ENCODE data around the gene ACYP2. TPM values are rescaled to one million over a fixed set of nuclear protein-coding genes. Genes with fewer than 3 reads are reported as not detected.
A peak's percentile ranks its signal among the peaks of the same experiment; 100 is the strongest.

The ACYP2 gene
- total RNA-seq, 4 donors from 2014 or later = 15.4 to 28.7 (median 22.7) TPM

DNA sequence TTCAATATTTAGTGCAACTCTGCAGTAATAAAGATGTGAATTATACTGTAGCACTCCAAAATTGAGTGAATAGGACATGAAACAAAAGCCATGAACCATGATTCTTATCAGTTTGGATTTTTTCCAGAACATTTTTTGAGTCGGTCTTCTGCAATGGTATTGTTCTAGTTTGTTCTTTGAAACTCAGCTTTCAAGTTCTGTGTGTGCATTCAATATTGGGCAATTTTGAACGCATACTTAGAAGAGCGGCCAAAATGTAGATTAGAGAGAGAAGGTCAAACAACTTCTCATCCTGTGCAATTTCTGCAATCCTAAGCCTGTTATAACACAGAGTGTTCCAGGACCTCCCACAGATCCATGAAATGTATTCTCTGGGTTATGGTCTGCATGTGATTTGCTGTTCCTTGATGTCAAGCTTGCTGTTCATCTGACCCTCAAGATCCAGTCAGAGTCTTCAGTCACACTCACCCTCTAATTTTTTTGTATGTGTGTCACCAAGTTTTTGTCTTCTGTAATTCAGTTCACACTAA is 92.3 kb downstream of the ACYP2 start:
- H3K27ac ChIP-seq (replicated peaks in 1 of 4) = peak overlapping the region; percentile 36 to 65 (median 56)
- no peak overlapping the region for H3K4me3 ChIP-seq
- H3K36me3 ChIP-seq = no peaks in the 10 kb centered on the region
- no peak for DNase-seq (ENCODE audit: extremely low spot score)
- 53% methylated on average over 3 of the region's 3 CpGs for WGBS
- H3K9me3 ChIP-seq = no peaks in the 10 kb centered on the region
- intact Hi-C loops (cut with DNase I) = loop anchor here (2.0 to 5.0 kb wide), 3 partner anchors 125 to 355 kb away; partner anchors contain the start of gene SPTBN1
- peaks cover 17 to 52% (median 44%) of the 10 kb centered on the region in 4 donors for H3K4me1 ChIP-seq
- TF ChIP-seq EP300 (IDR thresholded peaks at IDR 0.05) (no peak), POLR2AphosphoS5 (IDR thresholded peaks at IDR 0.05) (no peak), POLR2A (IDR thresholded peaks at IDR 0.05; ENCODE audit: low read depth) (no peak)
- TF ChIP-seq, protein P1, sequence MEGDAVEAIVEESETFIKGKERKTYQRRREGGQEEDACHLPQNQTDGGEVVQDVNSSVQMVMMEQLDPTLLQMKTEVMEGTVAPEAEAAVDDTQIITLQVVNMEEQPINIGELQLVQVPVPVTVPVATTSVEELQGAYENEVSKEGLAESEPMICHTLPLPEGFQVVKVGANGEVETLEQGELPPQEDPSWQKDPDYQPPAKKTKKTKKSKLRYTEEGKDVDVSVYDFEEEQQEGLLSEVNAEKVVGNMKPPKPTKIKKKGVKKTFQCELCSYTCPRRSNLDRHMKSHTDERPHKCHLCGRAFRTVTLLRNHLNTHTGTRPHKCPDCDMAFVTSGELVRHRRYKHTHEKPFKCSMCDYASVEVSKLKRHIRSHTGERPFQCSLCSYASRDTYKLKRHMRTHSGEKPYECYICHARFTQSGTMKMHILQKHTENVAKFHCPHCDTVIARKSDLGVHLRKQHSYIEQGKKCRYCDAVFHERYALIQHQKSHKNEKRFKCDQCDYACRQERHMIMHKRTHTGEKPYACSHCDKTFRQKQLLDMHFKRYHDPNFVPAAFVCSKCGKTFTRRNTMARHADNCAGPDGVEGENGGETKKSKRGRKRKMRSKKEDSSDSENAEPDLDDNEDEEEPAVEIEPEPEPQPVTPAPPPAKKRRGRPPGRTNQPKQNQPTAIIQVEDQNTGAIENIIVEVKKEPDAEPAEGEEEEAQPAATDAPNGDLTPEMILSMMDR (IDR thresholded peaks at IDR 0.05) = no peak
- H3K27me3 ChIP-seq = no peaks in the 10 kb centered on the region

DNA sequence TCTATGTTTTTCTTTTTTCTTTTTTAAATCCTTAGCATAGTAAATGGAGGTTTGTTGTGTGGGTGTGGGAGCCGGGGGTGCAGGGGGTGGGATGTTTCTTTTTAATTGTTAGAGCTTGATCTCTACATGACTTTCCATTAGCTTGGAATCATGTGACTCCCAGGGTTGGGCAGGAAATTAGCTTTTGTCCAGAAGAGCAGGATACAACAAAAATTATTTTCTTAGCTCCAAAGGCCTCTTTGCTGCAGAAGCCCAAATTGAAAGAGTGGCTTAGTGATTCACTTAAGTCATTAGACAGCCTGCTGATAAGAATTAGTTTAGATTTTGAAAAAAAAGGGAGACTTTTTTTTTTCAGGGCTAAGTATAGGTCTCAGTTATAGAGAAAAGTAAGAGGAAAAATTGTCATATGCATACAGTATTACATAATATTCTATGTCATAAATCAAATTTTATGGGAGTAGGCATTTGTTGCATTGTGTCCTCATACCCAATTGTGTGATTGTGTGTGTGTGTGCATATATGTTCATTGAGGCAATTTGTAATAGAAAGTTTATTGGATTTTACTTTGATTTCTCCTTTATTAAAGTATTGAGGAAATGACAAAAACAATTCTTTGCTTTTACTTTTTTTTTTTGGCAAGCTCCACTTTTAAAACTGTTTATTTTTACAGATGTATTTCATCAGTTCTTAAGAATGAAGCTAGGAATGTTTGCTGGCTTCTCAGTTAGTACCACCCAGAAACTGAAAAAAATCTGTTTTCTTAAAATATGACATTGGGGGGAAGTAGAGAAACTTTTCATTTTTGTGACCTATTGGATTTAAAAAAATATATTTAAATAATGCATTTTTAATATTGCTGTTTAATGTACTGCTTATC is 93.2 kb downstream of the ACYP2 start:
- TF ChIP-seq EP300 (IDR thresholded peaks at IDR 0.05) = no peak
- TF ChIP-seq, protein P1 (IDR thresholded peaks at IDR 0.05) = no peak
- TF ChIP-seq POLR2A (IDR thresholded peaks at IDR 0.05; ENCODE audit: low read depth) = no peak
- no peak for TF ChIP-seq POLR2AphosphoS5 (IDR thresholded peaks at IDR 0.05)
- Histone ChIP-seq H3K27me3 (no peaks in the 10 kb centered on the region), H3K4me3 (no peak overlapping the region), H3K36me3 (no peaks in the 10 kb centered on the region), H3K4me1 (peaks cover 17 to 54% (median 44%) of the 10 kb centered on the region in 4 donors), H3K9me3 (no peaks in the 10 kb centered on the region), H3K27ac (replicated peaks in 1 of 4) (peak overlapping the region; percentile 36 to 65 (median 56))
- 80% methylated on average over 1 of the region's 1 CpG for WGBS
- intact Hi-C loops (cut with DNase I) = loop anchor here (5.0 kb wide), 2 partner anchors 124 to 354 kb away; a partner anchor contains a TSS
- DNase-seq (ENCODE audit: extremely low spot score) = no peak

DNA sequence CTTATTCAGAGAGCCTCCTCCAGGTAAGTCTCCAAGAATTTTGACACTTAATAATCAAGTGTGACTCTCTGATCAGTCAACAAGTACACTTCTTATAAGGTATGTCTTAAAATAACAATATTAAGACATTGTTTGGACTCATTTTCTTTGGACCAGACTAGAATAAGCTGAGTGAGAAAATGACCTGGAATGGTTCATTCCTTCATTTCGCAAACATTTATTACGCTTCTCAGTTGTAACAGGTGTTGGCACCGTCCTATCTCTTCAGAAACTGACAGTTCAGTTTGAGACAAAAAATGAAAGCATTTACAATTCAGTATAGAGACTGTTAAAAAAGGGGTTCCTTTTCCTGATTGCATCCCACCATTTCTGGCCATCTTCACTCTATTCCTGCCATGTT is 94.0 kb downstream of the ACYP2 start:
- 37% methylated on average over 3 of the region's 3 CpGs for WGBS
- peaks cover 0 to under 1% (median 0%) of the 10 kb centered on the region in 4 donors for H3K9me3 ChIP-seq
- no peak for TF ChIP-seq POLR2A (IDR thresholded peaks at IDR 0.05; ENCODE audit: low read depth)
- TF ChIP-seq EP300 (IDR thresholded peaks at IDR 0.05) = no peak
- TF ChIP-seq, protein P1 (IDR thresholded peaks at IDR 0.05) = no peak
- TF ChIP-seq POLR2AphosphoS5 (IDR thresholded peaks at IDR 0.05) = no peak
- H3K27me3 ChIP-seq = no peaks in the 10 kb centered on the region
- peaks cover 17 to 54% (median 44%) of the 10 kb centered on the region in 4 donors for H3K4me1 ChIP-seq
- intact Hi-C loops (cut with DNase I) = loop anchor here (5.0 kb wide), 2 partner anchors 123 to 353 kb away; a partner anchor contains a TSS
- no peak overlapping the region for H3K4me3 ChIP-seq
- H3K27ac ChIP-seq (replicated peaks in 1 of 4) = peak overlapping the region; percentile 32 to 65 (median 56)
- no peaks in the 10 kb centered on the region for H3K36me3 ChIP-seq
- no peak for DNase-seq (ENCODE audit: extremely low spot score)

DNA sequence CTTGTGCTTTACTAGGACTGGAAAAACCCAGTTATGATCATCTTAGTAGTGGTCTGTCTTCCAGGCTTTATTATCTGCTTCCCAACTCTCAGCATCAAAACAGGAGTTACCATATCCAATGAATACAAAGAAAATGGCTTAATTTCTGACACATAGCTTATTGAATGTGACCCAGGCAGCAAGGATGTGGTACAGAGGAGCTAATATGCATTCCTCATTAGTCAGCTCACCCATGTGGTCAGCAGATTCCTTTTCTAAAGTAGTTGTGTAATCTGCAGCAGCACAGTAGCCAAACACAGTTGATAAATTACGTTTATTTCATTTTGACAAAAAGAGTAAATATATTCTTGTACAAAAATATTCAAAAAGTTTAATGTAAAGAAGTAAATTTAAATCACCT is 97.0 kb downstream of the ACYP2 start:
- intact Hi-C loops (cut with DNase I) = no loop called here
- Histone ChIP-seq H3K4me3 (no peak overlapping the region), H3K27ac (replicated peaks in 1 of 4) (peak overlapping the region in 3 of 4 donors; percentile 31 to 71 (median 32)), H3K27me3 (no peaks in the 10 kb centered on the region), H3K36me3 (no peaks in the 10 kb centered on the region), H3K4me1 (peaks cover 17 to 42% (median 37%) of the 10 kb centered on the region in 4 donors), H3K9me3 (peaks cover 0 to 9% (median 3%) of the 10 kb centered on the region in 4 donors)
- TF ChIP-seq POLR2A (IDR thresholded peaks at IDR 0.05; ENCODE audit: low read depth) = no peak
- TF ChIP-seq POLR2AphosphoS5 (IDR thresholded peaks at IDR 0.05) = peak in 1 of 2 donors; percentile 57
- no peak for DNase-seq (ENCODE audit: extremely low spot score)
- 32% methylated on average over 1 of the region's 1 CpG for WGBS

DNA sequence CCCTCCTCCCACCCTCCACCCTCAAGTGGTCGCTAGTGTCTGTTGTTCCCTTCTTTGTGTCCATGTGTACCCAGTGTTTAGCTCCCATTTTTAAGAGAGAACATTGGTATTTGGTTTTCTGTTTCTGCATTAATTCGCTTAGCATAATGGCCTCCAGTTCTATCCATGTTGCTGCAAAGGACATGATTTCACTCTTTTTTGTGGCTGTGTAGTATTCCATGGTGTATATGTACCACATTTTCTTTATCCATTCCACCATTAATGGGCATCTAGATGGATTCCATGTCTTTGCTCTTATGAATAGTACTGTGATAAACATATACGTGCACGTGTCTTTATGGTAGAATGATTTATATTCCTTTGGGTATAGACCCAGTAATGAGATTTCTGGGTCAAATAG is 97.7 kb downstream of the ACYP2 start:
- 98% methylated on average over 4 of the region's 4 CpGs for WGBS
- no peaks in the 10 kb centered on the region for H3K36me3 ChIP-seq
- no peaks in the 10 kb centered on the region for H3K27me3 ChIP-seq
- H3K9me3 ChIP-seq = peaks cover 0 to 9% (median 3%) of the 10 kb centered on the region in 4 donors
- intact Hi-C loops (cut with DNase I) = no loop called here
- DNase-seq (ENCODE audit: extremely low spot score) = no peak
- peaks cover 12 to 36% (median 31%) of the 10 kb centered on the region in 4 donors for H3K4me1 ChIP-seq
- peak overlapping the region in 1 of 4 donors; percentile 71 for H3K27ac ChIP-seq (replicated peaks in 1 of 4)
- TF ChIP-seq EP300 (IDR thresholded peaks at IDR 0.05) (no peak), POLR2A (IDR thresholded peaks at IDR 0.05; ENCODE audit: low read depth) (no peak), POLR2AphosphoS5 (IDR thresholded peaks at IDR 0.05) (no peak)
- TF ChIP-seq, protein P1 (IDR thresholded peaks at IDR 0.05) = no peak
- H3K4me3 ChIP-seq = no peak overlapping the region
